HPDE6-E6E7 (cell line): ENCODE results near the gene KXD1.

Experiments used
- DNase-seq: peaks from one replicate; pipeline ENCODE4 v3.0.0; 2011; ENCODE audit warnings: missing footprints; ENCODE audit errors: extremely low spot score

Gene KXD1

GRCh38 chr19:18613589-18614234 is 56.0 kb downstream of the KXD1 start:
- DNase-seq, result no peak

GRCh38 chr19:18616023-18616422 is 58.4 kb downstream of the KXD1 start:
- no peak for DNase-seq

- no peak for DNase-seq
These were observed 59.9 kb downstream of the KXD1 start for GRCh38 chr19:18617562-18617961.

GRCh38 chr19:18618236-18618635 is 60.6 kb downstream of the KXD1 start:
- DNase-seq, result no peak
